Measurements from ENCODE around the gene THG1L.

The THG1L gene

DNA sequence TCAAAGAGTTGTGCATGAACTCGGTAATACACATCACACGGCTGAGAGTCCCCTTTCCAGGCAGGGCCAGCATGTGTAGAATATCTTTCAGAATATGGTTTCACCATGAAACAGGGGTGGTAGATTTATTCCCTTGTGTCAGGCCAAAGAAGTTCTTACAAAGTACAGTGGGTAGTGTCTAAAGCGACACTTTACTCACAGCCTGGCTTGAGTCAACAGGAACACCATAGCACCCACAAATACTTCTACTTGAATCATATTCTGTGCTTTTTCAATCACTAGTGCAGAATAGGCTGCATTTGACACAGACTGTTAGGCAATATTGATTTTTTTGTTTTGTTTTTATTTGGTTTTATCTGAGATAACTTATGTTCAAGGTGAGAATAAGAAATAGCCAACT is 24.9 kb downstream of the THG1L start:
- no peaks in the 10 kb centered on the region for H3K27me3 ChIP-seq
- no peak overlapping the region for H3K27ac ChIP-seq
- H3K4me1 ChIP-seq: peaks cover 19% of the 10 kb centered on the region
- no peak overlapping the region for H3K4me3 ChIP-seq
- no peak overlapping the region for H3K9ac ChIP-seq
- no peak overlapping the region for H3K4me2 ChIP-seq
- no peak for TF ChIP-seq Cebpa-rat (IDR thresholded peaks at IDR 0.05)
- H4K20me1 ChIP-seq: no peaks in the 10 kb centered on the region
- peaks cover 54% of the 10 kb centered on the region for H3K36me3 ChIP-seq
- no peaks in the 10 kb centered on the region for H3K9me3 ChIP-seq

DNA sequence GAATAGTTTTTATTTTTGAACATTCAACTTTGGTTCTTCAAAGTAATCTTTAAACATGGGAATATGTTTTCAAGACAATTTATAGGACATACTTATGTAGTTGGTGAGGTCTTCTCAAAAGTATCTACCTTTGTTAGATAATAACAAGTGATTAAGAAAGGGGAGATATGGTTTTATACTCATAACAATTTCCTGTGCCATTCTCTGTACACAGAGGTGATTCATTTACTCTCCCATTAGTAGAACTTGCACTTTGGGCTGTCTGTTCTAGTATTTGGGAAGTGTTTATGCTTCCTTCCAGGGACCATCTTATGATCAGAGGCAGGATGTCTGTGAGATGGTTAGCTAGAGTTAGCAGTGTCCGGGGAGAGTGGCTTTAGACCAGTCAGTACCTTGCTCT is 27.5 kb downstream of the THG1L start:
- Histone ChIP-seq H3K9me3 (no peaks in the 10 kb centered on the region), H3K36me3 (peaks cover 30% of the 10 kb centered on the region), H3K4me2 (peak overlapping the region; percentile 52), H3K27ac (no peak overlapping the region), H3K4me3 (no peak overlapping the region), H3K9ac (no peak overlapping the region), H4K20me1 (no peaks in the 10 kb centered on the region), H3K4me1 (peaks cover 30% of the 10 kb centered on the region), H3K27me3 (no peaks in the 10 kb centered on the region)
- TF ChIP-seq Cebpa-rat (IDR thresholded peaks at IDR 0.05): no peak

DNA sequence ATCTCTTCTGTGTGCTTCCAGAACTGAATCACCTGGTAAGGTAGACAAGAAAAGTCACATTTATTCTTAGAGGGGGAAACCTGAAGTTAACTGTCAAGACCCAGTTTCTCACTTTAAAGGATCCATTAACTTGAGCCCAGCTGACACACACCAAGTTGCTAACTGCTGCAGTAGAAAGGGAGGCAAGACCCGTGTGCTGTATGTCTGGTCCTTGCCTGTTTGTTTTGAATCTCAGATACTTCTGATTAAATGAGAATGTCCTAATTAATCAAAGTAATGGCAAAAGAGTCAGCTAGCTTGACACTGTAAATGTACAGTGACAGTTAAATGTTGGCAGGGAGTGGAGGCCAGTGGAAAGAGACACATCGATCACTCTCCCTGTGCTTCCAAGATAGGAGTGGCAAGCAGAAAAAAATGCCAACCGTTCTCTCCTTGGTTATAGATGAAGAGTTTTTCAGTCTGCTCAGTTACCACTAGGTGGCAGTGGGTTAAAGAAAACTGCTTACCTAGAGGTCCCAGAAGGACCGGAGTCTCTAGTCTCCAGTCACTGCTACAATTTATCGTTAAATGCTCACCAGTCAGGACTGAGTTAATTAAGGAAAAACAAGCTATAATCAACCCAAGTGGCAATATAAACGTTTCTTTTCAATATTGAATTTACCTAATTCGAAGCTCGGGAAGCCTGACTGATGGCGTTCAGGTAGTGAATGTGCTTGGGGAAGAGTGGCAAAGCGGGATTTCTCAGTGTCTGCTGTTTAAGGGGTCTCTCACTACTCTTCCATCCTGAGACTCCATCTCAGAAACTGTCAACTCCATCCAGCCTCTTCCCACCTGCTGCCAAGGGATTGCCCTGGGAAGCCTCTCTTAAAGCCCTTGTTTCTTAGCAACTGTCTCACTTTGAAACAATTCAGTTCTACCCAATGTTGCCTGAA is 30.7 kb downstream of the THG1L start:
- no peak overlapping the region for H3K27ac ChIP-seq
- H3K4me3 ChIP-seq: no peak overlapping the region
- H3K27me3 ChIP-seq: no peaks in the 10 kb centered on the region
- no peaks in the 10 kb centered on the region for H4K20me1 ChIP-seq
- H3K9ac ChIP-seq: no peak overlapping the region
- no peaks in the 10 kb centered on the region for H3K36me3 ChIP-seq
- no peak for TF ChIP-seq Cebpa-rat (IDR thresholded peaks at IDR 0.05)
- peaks cover 30% of the 10 kb centered on the region for H3K4me1 ChIP-seq
- H3K4me2 ChIP-seq: no peak overlapping the region
- H3K9me3 ChIP-seq: no peaks in the 10 kb centered on the region

GRCh38 chr5:157764531-157764930 is 33.3 kb downstream of the THG1L start:
- Histone ChIP-seq H3K4me2 (no peak overlapping the region), H3K27me3 (no peaks in the 10 kb centered on the region), H3K36me3 (no peaks in the 10 kb centered on the region), H3K4me1 (peaks cover 16% of the 10 kb centered on the region), H3K9ac (no peak overlapping the region), H4K20me1 (no peaks in the 10 kb centered on the region), H3K27ac (no peak overlapping the region), H3K9me3 (no peaks in the 10 kb centered on the region), H3K4me3 (no peak overlapping the region)
- no peak for TF ChIP-seq Cebpa-rat (IDR thresholded peaks at IDR 0.05)

- H3K27ac ChIP-seq: no peak overlapping the region
- no peaks in the 10 kb centered on the region for H3K27me3 ChIP-seq
- H3K9me3 ChIP-seq: peaks cover 9% of the 10 kb centered on the region; the same call in 1 of the 2 replicates
- no peaks in the 10 kb centered on the region for H3K36me3 ChIP-seq
- no peaks in the 10 kb centered on the region for H4K20me1 ChIP-seq
- no peak overlapping the region for H3K4me3 ChIP-seq
- no peak for TF ChIP-seq Cebpa-rat (IDR thresholded peaks at IDR 0.05)
- 0 out of 2 replicates have a peak, but pooled peaks cover 10% of the 10 kb centered on the region for H3K4me1 ChIP-seq
- H3K4me2 ChIP-seq: no peak overlapping the region
- no peak overlapping the region for H3K9ac ChIP-seq
Observed at GRCh38 chr5:157766442-157766841, 35.2 kb downstream of the THG1L start.

- 0 out of 2 replicates have a peak, but pooled peaks cover 5% of the 10 kb centered on the region for H3K4me1 ChIP-seq
- H3K9ac ChIP-seq: no peak overlapping the region
- no peaks in the 10 kb centered on the region for H4K20me1 ChIP-seq
- no peak overlapping the region for H3K4me2 ChIP-seq
- no peak overlapping the region for H3K27ac ChIP-seq
- no peak for TF ChIP-seq Cebpa-rat (IDR thresholded peaks at IDR 0.05)
- H3K36me3 ChIP-seq: no peaks in the 10 kb centered on the region
- H3K27me3 ChIP-seq: no peaks in the 10 kb centered on the region
- H3K9me3 ChIP-seq: peaks cover 9% of the 10 kb centered on the region; the same call in 1 of the 2 replicates
- no peak overlapping the region for H3K4me3 ChIP-seq
Observed at GRCh38 chr5:157766902-157767301, 35.7 kb downstream of the THG1L start.

DNA sequence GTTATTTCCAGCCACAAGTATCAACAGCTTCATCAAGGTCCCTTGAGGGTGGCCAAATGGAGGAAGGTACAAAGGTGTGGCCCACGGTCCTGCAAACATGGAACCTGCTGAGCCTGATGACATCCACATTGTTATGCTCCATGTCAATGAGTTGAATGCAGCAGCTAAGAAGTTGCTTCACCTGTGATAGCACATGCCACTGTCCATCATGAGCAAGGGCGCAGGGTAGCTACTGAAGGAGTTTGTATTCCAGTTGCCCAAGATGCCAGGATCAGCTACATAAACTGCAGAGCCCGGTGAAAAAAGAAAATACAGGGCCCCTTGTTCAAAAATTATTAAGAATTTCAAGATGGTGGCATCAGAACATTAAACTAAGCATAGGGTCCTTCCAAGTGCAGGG is 36.5 kb downstream of the THG1L start:
- Histone ChIP-seq H3K9ac (no peak overlapping the region), H3K27ac (no peak overlapping the region), H3K4me3 (no peak overlapping the region), H3K36me3 (no peaks in the 10 kb centered on the region), H3K4me1 (no peaks in the 10 kb centered on the region), H3K4me2 (no peak overlapping the region), H3K27me3 (no peaks in the 10 kb centered on the region), H4K20me1 (no peaks in the 10 kb centered on the region), H3K9me3 (peaks cover 9% of the 10 kb centered on the region; the same call in 1 of the 2 replicates)
- no peak for TF ChIP-seq Cebpa-rat (IDR thresholded peaks at IDR 0.05)

DNA sequence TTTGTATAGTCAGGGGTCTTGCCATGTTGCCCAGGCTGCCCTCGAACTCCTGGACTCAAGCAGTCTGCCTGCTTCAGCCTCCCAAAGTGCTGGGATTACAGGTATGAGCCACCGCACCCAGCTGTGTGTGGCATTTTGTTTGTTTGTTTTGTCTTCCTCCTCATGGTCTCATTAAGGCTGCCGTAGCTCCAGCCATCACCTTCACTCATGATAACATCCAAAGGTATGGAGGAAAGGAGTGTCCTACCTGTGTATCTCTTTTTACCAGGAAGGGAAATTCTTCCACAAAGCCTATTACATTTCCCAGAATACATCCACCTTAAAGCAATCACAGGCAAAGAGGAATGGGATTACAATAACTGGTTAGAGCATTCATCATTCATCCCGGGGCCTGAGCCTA is 39.4 kb downstream of the THG1L start:
- H3K9ac ChIP-seq: no peak overlapping the region
- H3K27ac ChIP-seq: no peak overlapping the region
- H3K27me3 ChIP-seq: no peaks in the 10 kb centered on the region
- no peaks in the 10 kb centered on the region for H3K36me3 ChIP-seq
- peaks cover 9% of the 10 kb centered on the region; the same call in 1 of the 2 replicates for H3K9me3 ChIP-seq
- no peaks in the 10 kb centered on the region for H4K20me1 ChIP-seq
- H3K4me1 ChIP-seq: no peaks in the 10 kb centered on the region
- no peak for TF ChIP-seq Cebpa-rat (IDR thresholded peaks at IDR 0.05)
- H3K4me3 ChIP-seq: no peak overlapping the region
- H3K4me2 ChIP-seq: no peak overlapping the region

DNA sequence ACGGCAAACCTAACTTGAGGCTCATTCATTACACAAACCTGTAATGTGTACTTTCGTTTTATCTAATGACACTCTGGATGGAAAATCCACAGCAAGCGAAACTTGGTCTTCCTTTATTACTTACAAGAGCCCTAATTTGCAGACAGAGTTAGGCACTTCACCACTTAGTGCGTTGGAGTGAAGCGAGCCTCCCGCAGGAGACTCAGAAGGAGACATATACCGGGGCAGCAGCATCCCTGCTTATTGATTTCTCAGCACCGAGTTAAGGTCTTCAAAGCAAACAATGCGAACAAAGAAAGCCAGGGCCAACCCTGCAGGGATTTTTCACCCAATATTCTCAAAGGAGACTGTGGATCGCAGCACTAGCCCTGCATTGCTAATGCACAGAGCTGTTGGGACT is 40.9 kb downstream of the THG1L start:
- no peak for TF ChIP-seq Cebpa-rat (IDR thresholded peaks at IDR 0.05)
- H3K4me2 ChIP-seq: no peak overlapping the region
- H3K36me3 ChIP-seq: no peaks in the 10 kb centered on the region

GRCh38 chr5:157778121-157778805 is 47.0 kb downstream of the THG1L start:
- Histone ChIP-seq H3K36me3 (peaks cover under 1% of the 10 kb centered on the region; the same call in 1 of the 2 replicates), H3K9ac (no peak overlapping the region), H4K20me1 (no peaks in the 10 kb centered on the region), H3K27me3 (no peaks in the 10 kb centered on the region), H3K9me3 (no peaks in the 10 kb centered on the region), H3K4me1 (peaks cover 21% of the 10 kb centered on the region), H3K4me2 (peak overlapping the region; percentile 56), H3K4me3 (no peak overlapping the region), H3K27ac (no peak overlapping the region)
- no peak for TF ChIP-seq Cebpa-rat (IDR thresholded peaks at IDR 0.05)

More for the DNA sequence above, 40.9 kb downstream of the THG1L start:
- Histone ChIP-seq H3K4me1 (peaks cover 7% of the 10 kb centered on the region), H4K20me1 (no peaks in the 10 kb centered on the region), H3K4me3 (no peak overlapping the region), H3K9me3 (peaks cover 9% of the 10 kb centered on the region; the same call in 1 of the 2 replicates), H3K9ac (no peak overlapping the region), H3K27me3 (no peaks in the 10 kb centered on the region), H3K27ac (no peak overlapping the region)
